IPS-15b (cell line): ENCODE results near the gene SCUBE1.

Experiments used
- H3K27me3 ChIP-seq: one replicate; pipeline ENCODE4 v1.6.1; 2013; ENCODE audit warnings: low read length; ENCODE audit not compliant: control insufficient read depth, insufficient read depth
- H3K36me3 ChIP-seq: one replicate; pipeline ENCODE4 v1.6.1; 2013; ENCODE audit warnings: low read length; ENCODE audit not compliant: control insufficient read depth, insufficient read depth
- H3K4me1 ChIP-seq: one replicate; pipeline ENCODE4 v1.6.1; 2013; ENCODE audit warnings: mild to moderate bottlenecking, low read length; ENCODE audit not compliant: control insufficient read depth, insufficient read depth
- H3K4me3 ChIP-seq: one replicate; pipeline ENCODE4 v1.5.1; 2013; ENCODE audit warnings: low read depth, low read length
- H3K9ac ChIP-seq: one replicate; pipeline ENCODE4 v1.6.1; 2013; ENCODE audit warnings: low read depth, mild to moderate bottlenecking, low read length
- H3K9me3 ChIP-seq: one replicate; pipeline ENCODE4 v1.6.1; 2013; ENCODE audit warnings: mild to moderate bottlenecking, low read length; ENCODE audit not compliant: control insufficient read depth, insufficient read depth

Gene SCUBE1

DNA sequence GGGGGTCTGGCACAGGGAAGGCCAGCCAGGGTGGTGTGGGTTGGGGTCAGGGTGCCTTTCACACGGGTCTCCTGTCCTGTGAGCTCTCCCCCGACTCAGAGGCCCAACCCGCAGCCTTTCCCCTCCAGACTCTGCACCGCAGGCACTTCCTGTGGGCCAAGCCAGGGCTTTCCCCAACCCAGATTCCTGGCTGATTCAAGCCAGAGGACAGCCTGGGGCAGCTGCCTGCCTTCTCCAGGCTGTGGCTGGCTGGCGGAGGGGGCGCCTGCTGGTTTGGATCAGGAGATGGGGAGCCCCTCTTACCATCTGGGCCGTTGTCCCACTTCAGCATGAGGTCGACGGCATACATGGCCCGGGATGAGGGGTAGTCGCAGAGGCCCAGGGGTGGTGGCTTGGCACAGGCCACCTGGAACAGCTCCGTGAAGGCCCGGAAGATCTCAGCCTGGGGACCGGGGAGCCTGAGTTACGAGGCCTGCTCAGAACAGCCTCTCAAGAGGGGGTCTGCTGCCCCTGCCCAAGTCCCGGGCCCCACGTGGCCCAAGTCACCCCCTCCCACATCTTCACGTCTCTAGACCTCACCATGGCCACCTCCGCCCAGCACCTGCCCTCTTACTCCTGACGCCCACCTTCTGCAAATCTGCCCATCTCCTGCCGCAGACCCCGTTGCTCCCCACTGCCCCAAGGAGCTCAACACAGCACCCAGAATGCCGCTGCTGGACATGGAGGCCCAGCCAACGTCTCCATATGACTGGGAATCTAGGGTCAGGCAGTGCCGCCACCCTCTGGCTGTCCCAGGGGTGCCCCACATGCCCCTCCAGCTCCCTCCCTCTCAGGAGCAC is 174.5 kb downstream of the SCUBE1 start:
- no peaks in the 10 kb centered on the region for H3K9me3 ChIP-seq
- no peaks in the 10 kb centered on the region for H3K27me3 ChIP-seq
- peaks cover 43% of the 10 kb centered on the region for H3K36me3 ChIP-seq
- H3K4me3 ChIP-seq: no peak overlapping the region
- H3K4me1 ChIP-seq: no peaks in the 10 kb centered on the region
- H3K9ac ChIP-seq: no peak overlapping the region

GRCh38 chr22:43167001-43167589 is 176.1 kb downstream of the SCUBE1 start:
- no peaks in the 10 kb centered on the region for H3K9me3 ChIP-seq
- H3K36me3 ChIP-seq: peaks cover 33% of the 10 kb centered on the region
- H3K4me3 ChIP-seq: no peak overlapping the region
- H3K27me3 ChIP-seq: no peaks in the 10 kb centered on the region
- no peaks in the 10 kb centered on the region for H3K4me1 ChIP-seq
- no peak overlapping the region for H3K9ac ChIP-seq

GRCh38 chr22:43166132-43166930 is 176.8 kb downstream of the SCUBE1 start:
- no peaks in the 10 kb centered on the region for H3K27me3 ChIP-seq
- no peaks in the 10 kb centered on the region for H3K4me1 ChIP-seq
- no peak overlapping the region for H3K4me3 ChIP-seq
- peaks cover 25% of the 10 kb centered on the region for H3K36me3 ChIP-seq
- no peak overlapping the region for H3K9ac ChIP-seq
- no peaks in the 10 kb centered on the region for H3K9me3 ChIP-seq

DNA sequence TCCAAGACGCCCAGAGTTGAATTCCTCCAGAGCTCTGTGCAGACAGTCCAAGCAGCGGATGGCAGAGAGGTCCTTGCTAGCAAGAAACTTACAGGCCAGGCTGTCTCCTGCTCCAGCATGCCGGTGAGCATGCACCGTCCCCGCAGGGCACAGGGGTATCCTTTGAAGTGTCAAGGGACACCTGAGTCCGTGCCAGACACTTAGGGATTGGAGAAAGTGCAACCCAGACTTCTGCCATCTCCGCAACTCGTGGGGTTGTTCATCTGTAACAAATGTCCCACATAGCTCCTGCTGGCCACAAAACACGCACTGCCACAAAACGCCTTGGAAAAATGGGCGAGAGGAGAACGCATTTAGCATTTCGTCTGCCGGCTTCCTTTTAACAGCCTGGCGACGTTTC is 178.5 kb downstream of the SCUBE1 start:
- Histone ChIP-seq H3K9ac (no peak overlapping the region), H3K9me3 (no peaks in the 10 kb centered on the region), H3K4me1 (no peaks in the 10 kb centered on the region), H3K27me3 (no peaks in the 10 kb centered on the region), H3K36me3 (peaks cover 12% of the 10 kb centered on the region), H3K4me3 (no peak overlapping the region)

DNA sequence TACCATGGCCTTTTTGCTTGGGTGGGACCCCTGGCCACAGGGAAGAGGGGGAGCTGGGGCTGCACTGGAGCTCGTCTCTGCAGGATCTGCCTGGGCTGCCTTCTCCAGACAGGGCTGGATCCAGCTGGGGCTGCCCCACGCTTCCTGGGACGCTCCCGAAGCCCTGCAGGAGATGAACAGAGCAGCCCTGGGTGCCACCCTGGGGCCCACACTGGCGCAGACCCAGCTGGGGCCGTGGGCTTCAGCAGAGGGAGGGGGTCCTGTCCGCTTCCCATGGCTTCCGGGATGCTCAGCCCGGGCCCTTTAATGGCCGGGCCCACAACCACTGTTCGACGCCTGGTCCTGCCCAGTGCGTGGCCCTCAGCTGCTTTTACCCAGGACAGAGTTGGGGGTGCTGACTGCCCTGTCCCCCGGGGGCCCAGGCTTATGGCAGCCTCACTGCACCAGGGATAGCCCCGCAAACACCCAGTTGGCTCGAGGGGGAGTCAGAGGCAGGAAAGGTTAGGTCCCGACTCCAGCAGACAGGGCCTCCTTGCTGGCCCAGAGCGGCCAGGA is 179.9 kb downstream of the SCUBE1 start:
- Histone ChIP-seq H3K9me3 (no peaks in the 10 kb centered on the region), H3K4me1 (no peaks in the 10 kb centered on the region), H3K27me3 (no peaks in the 10 kb centered on the region), H3K36me3 (peaks cover 7% of the 10 kb centered on the region), H3K4me3 (no peak overlapping the region), H3K9ac (no peak overlapping the region)

- no peak overlapping the region for H3K4me3 ChIP-seq
- H3K4me1 ChIP-seq: no peaks in the 10 kb centered on the region
- no peak overlapping the region for H3K9ac ChIP-seq
- no peaks in the 10 kb centered on the region for H3K9me3 ChIP-seq
- H3K36me3 ChIP-seq: no peaks in the 10 kb centered on the region
- H3K27me3 ChIP-seq: no peaks in the 10 kb centered on the region
Measured at GRCh38 chr22:43162412-43163150, 180.6 kb downstream of the SCUBE1 start.

- no peaks in the 10 kb centered on the region for H3K4me1 ChIP-seq
- no peaks in the 10 kb centered on the region for H3K27me3 ChIP-seq
- no peak overlapping the region for H3K4me3 ChIP-seq
- no peaks in the 10 kb centered on the region for H3K9me3 ChIP-seq
- H3K36me3 ChIP-seq: no peaks in the 10 kb centered on the region
- no peak overlapping the region for H3K9ac ChIP-seq
Measured at GRCh38 chr22:43160497-43161126, 182.6 kb downstream of the SCUBE1 start.

DNA sequence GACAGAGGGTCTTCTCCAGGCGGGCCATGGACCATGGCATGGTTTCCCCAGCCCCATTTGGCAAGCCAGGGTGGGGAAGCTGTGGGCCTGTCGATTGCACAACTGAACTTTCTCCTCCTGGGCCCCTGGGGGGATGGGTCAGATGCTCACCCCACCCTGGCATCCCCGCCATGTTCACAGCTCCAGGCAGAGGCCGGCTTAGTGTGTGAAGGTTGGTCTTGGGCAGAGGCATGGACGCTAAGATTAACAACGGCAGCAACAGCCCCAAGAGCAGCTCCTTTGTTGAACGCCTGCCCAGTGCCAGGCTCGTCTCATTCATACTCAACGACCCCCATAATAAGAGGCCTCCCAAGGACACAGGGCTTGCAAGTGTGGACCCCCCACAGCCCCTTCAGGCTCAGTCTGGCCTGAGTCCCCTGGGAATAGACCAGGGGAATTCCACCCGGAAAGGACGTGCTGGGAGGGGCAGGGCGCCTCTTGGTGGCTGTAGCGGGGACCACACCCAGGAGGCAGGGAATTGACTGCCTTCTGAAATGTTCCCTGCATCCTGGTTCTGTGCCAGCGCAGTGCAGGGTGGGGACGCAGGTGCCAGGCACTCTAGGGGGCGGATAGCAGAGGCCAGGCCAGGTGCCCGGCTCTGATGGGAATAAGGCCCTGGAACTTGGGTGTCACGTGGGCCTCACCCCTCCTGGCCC is 183.5 kb downstream of the SCUBE1 start:
- no peaks in the 10 kb centered on the region for H3K9me3 ChIP-seq
- no peaks in the 10 kb centered on the region for H3K36me3 ChIP-seq
- H3K4me3 ChIP-seq: no peak overlapping the region
- no peaks in the 10 kb centered on the region for H3K27me3 ChIP-seq
- no peak overlapping the region for H3K9ac ChIP-seq
- H3K4me1 ChIP-seq: no peaks in the 10 kb centered on the region

- Histone ChIP-seq H3K36me3 (no peaks in the 10 kb centered on the region), H3K27me3 (no peaks in the 10 kb centered on the region), H3K9ac (no peak overlapping the region), H3K4me3 (no peak overlapping the region), H3K4me1 (no peaks in the 10 kb centered on the region), H3K9me3 (no peaks in the 10 kb centered on the region)
Measured at GRCh38 chr22:43158778-43159483, 184.2 kb downstream of the SCUBE1 start.

DNA sequence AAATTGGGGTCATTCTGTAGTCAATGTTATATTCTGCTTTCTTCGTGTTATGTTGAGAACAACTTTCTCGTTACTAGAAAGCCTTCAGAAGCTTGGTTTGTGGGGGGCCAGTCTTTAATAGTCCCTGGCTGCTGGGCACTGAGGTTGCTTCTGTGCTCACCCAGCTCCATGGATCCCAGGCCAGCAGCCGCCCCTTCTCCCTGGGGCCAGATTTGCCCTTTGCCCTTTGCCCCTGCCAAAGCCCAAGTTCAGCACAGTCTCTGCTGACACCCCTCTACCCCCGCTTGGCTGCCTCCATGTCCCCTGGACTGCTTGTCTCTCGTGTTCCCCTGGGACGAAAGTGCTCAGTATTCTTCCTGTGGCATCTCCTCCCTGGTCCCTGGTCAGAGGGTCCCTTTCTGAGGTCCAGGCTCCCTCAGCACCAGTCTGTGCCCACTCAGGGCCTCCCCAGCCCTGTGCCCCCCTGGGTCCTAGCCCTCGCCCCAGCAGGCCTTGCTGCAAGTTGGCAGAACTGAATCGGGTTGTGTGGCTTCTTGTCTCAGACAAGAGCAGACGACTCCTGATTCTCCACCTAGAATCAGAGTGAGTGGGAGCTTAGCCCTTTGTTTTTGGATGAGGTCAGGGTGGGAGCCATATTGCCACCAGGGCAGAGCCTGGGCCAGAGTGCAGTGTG is 185.2 kb downstream of the SCUBE1 start:
- Histone ChIP-seq H3K4me3 (no peak overlapping the region), H3K27me3 (no peaks in the 10 kb centered on the region), H3K9ac (no peak overlapping the region), H3K9me3 (no peaks in the 10 kb centered on the region), H3K4me1 (no peaks in the 10 kb centered on the region), H3K36me3 (no peaks in the 10 kb centered on the region)
